ENCODE data around the gene GAB2.
"Not testable (repeated sequence)": the region's sequence is repeated elsewhere in the genome, so short reads cannot be mapped to it uniquely, and the experiment has no call there.

GAB2 gene

GRCh38 chr11:78281511-78281910 is 136.1 kb downstream of the GAB2 start:
- no peak for DNase-seq (ENCODE audit: low read depth, low spot score)

- no peak for DNase-seq (ENCODE audit: low read depth, low spot score)
Observed at GRCh38 chr11:78277314-78277994, 140.2 kb downstream of the GAB2 start.

GRCh38 chr11:78276311-78276710 is 141.3 kb downstream of the GAB2 start:
- DNase-seq (ENCODE audit: low read depth, low spot score): no peak

DNA sequence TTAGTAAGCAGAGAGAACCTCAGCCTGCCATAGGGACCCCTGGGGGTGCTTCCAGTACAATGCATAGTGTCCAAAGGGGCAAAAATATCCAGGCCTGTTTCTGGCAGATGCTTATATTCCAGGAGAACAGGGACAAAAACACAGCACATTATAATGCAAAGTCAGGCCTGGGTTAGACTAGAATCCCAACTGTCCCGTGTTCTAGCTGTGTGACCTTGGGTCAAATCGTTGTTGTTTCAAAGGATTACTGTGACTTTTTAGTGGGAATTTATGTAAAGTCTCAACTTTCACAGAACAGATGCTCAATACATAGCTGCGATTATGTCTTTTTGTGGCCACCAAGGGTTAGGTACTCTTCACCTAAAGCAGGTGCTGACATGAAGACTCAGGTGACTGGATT is 142.9 kb downstream of the GAB2 start:
- DNase-seq (ENCODE audit: low read depth, low spot score): no peak

- not testable (repeated sequence) for DNase-seq (ENCODE audit: low read depth, low spot score)
Observed at GRCh38 chr11:78272625-78273269, 144.9 kb downstream of the GAB2 start.

DNA sequence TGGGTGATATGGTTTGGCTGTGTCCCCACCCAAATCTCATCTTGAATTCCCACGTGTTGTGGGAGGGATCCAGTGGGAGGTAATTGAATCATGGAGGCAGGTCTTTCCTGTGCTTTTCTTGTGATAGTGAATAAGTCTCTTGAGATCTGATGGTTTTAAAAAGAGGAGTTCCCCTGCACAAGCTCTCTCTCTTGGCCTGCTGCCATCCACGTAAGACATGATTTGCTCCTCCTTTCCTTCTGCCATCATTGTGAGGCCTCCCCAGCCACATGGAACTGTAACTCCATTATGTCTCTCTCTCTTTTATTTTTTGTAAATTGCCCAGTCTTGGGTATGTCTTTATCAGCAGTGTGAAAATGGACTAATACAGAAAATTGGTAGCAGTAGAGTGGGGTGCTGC is 145.8 kb downstream of the GAB2 start:
- not testable (repeated sequence) for DNase-seq (ENCODE audit: low read depth, low spot score)

DNA sequence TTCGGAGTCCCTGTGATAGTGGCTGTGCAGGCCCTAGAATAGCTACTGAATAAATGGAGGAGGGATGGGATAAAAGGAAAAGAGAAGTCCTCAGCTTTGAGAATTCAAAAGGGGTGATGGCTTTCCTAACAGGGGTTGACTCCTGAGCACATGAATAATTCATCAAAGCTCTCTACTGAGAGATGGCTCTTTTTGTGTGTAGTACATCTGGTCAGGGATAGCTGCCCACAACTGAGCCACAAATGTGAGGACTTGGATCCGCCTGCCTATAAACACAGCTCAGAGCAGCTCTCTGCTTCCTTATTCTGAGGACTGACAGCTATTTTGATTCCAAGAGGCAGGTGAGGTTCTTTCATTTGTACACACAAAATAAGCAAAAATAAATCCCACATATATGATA is 146.6 kb downstream of the GAB2 start:
- no peak for DNase-seq (ENCODE audit: low read depth, low spot score)

DNA sequence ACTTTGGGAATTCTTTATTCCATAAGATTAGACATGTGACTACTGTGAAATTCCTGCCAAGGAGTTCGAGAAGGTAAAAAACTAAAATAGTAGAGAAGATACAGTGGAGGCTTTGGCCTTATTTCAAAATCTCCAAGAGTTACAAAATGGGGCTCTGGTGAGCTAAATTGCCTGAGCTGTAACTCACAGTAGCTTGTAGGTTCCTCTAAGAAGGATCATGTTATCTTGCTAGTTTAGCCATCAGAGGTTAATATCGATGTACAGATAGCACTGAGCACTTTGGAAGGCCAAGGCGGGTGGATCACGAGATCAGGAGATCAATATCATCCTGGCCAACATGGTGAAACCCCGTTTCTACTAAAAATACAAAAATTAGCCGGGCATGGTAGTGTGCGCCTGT is 147.8 kb downstream of the GAB2 start:
- no peak for DNase-seq (ENCODE audit: low read depth, low spot score)

- DNase-seq (ENCODE audit: low read depth, low spot score): no peak
Observed at GRCh38 chr11:78268591-78269410, 148.8 kb downstream of the GAB2 start.

DNA sequence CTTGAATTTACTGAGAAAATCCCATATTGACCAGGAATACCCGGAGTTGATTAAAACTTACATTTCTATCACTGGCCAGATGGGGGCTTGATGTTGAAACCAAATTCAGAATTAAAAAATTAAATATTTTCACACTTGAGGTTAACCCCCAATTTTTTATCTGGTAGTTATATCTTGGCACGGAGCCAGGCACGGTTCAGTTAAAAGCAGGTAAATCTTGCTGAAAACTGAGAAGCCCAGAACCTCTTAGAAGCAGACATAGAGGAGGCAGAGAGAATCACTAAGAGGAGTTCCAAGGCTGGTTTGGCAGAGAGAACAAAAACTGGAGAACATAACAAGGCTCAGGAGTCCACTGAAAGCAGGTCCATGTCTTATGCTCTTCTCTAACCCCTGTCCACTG is 151.2 kb downstream of the GAB2 start:
- no peak for DNase-seq (ENCODE audit: low read depth, low spot score)

DNA sequence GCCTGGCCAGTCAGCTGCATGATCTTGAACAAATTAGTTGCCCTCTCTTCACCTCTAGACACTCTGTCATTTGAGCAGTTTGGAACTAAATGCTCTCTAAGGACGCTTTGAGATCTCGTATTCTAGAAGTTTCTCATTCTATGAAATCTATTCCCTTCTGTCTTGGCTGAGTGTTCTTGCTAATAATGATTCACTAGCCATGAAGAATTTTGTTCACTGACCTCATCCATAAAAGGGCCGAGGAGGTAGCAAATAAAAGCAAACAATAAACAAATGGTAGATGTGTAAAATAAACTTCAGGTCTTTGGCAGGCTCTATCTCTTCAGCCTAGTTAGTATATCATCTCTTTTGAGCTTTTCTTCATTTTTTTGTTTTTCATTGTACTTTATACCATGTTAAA is 152.3 kb downstream of the GAB2 start:
- no peak for DNase-seq (ENCODE audit: low read depth, low spot score)

- DNase-seq (ENCODE audit: low read depth, low spot score): no peak
Observed at GRCh38 chr11:78262691-78263090, 154.9 kb downstream of the GAB2 start.

DNA sequence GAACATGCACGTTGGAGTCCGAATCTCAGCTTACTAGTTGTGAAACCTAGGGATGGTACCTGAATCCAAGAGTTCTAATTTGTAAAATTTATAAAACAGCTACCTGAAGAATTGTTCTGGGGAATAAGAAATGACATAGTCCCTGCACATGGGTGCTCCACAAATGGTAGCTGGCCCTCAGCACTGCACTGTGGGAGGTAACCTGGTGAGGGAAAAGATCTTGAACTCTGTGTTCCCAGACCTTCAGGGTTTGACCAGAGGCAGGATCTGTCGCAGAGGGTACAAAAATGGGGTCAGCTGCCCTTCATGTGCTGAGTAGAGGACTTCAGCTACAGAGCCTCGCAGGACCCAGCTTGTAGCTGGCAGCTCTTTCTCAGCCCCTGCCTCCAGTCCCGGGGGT is 155.4 kb downstream of the GAB2 start:
- no peak for DNase-seq (ENCODE audit: low read depth, low spot score)

DNA sequence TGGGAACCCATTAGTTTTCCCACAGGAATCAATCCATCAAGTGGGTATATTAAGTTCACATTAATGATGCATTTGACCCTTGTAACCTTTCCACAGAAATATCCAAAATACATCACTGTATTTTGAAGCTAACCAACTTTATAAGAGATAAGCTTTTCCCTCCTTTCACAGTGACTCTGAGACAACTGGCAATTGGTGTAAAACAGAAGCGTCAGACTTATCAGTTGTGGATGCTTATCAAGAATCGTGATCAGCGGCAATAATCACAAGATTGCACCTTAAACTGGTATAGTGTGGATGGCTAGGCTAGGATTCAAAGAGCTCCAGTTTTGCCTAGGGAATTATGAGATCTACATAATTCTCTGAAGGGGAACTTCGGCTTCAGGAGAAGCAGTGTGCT is 155.8 kb downstream of the GAB2 start:
- DNase-seq (ENCODE audit: low read depth, low spot score): no peak

GRCh38 chr11:78261367-78261766 is 156.3 kb downstream of the GAB2 start:
- DNase-seq (ENCODE audit: low read depth, low spot score): no peak

- DNase-seq (ENCODE audit: low read depth, low spot score): no peak
Observed at GRCh38 chr11:78259777-78260487, 157.7 kb downstream of the GAB2 start.

GRCh38 chr11:78257654-78258053 is 160.0 kb downstream of the GAB2 start:
- DNase-seq (ENCODE audit: low read depth, low spot score): no peak

DNA sequence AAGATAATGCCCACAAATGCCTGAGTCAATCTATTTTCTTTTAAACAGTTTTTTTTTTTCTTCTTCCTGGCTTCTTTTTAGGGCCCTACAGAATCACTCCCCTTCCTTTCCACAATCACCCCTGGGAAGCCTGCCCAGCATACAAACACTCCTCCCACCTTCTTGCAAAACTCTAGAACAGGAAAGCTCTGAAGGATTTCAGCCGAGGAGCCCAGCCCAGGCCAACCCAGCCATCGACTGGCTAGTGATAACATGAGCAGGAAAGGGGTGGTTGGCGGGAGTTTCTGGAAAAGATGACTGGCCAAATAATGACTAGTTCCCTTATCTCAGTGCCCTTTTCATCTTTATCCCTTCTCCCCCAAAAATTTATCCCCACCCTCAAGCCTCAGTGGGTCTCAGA is 160.7 kb downstream of the GAB2 start:
- DNase-seq (ENCODE audit: low read depth, low spot score): no peak

- DNase-seq (ENCODE audit: low read depth, low spot score): no peak
Observed at GRCh38 chr11:78255919-78256318, 161.7 kb downstream of the GAB2 start.

DNA sequence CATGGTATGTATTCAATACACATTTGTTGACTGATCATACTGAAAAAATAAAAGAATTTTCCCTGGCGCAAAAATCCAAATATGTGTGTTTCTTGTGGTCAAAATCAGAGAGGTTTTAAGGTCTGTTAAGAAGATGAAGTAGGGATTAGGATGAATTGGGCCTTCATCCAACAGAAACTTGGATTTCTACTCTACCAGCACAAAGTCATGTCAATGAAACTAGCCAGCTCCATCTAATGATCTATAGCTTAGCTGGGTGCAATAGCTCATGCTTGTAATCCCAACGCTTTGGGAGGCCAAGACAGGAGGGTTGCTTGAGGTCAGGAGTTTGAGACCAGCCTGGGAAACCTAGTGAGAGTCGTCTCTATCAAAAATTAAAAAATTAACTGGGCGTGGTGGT is 163.4 kb downstream of the GAB2 start:
- DNase-seq (ENCODE audit: low read depth, low spot score): no peak

GRCh38 chr11:78253797-78254196 is 163.8 kb downstream of the GAB2 start:
- no peak for DNase-seq (ENCODE audit: low read depth, low spot score)

Measured in brain pericyte (primary cell).